ENCODE data around the gene NAXE.

DNA sequence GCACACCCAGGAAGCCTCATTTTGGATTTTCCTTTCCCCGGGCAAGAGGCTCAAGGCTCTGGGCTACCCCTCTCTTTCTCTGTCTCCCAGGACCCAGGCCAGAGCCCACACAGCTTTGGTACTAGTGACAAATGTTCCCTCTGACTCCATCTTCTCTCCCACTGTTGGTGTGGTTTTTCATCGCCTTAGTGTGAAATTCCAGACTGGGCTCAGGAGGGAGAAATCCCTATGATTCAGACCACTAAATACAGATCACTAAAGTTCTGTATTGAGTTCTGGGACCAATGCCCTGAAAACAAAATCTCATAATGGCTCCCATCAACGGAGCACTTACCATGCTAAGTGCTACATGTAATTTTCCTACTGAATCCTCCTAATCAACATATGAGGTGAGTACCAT, 45.3 kb upstream of the NAXE start:
- TF ChIP-seq, protein P1, sequence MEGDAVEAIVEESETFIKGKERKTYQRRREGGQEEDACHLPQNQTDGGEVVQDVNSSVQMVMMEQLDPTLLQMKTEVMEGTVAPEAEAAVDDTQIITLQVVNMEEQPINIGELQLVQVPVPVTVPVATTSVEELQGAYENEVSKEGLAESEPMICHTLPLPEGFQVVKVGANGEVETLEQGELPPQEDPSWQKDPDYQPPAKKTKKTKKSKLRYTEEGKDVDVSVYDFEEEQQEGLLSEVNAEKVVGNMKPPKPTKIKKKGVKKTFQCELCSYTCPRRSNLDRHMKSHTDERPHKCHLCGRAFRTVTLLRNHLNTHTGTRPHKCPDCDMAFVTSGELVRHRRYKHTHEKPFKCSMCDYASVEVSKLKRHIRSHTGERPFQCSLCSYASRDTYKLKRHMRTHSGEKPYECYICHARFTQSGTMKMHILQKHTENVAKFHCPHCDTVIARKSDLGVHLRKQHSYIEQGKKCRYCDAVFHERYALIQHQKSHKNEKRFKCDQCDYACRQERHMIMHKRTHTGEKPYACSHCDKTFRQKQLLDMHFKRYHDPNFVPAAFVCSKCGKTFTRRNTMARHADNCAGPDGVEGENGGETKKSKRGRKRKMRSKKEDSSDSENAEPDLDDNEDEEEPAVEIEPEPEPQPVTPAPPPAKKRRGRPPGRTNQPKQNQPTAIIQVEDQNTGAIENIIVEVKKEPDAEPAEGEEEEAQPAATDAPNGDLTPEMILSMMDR (IDR thresholded peaks at IDR 0.05): no peak
- TF ChIP-seq EP300 (IDR thresholded peaks at IDR 0.05): no peak
- TF ChIP-seq POLR2A (IDR thresholded peaks at IDR 0.05): no peak

Measured in suprapubic skin (tissue), 3 donors.